IPS DF 19.7 (cell line): Measurements from ENCODE around the gene CPXCR1.
"Not testable (repeated sequence)": the region's sequence is repeated elsewhere in the genome, so short reads cannot be mapped to it uniquely, and the experiment has no call there.

Source experiments
- DNase-seq: peaks from one replicate; pipeline ENCODE4 v3.0.0-alpha.2; 2013; ENCODE audit warnings: low read depth, low spot score

The CPXCR1 gene

DNA sequence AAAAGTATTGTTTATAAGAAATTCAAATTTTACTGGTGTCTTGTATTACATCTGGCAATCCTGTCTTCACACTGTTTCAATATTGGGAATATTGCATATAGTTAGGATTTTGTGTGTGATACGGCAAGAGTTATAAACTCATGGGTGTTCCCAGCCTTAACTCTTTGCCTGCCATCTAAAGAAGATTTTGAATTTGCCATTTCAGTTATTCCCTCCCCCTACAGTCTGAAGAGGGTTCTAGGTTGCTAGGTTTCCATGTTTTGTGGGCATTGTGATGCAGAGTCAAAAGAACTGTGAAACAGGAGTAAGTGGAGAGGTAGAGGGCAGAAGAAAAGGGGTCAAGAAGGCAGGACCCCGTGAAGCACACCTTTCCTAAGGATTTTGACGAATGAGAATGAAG, at the start of gene CPXCR1:
Gene CPXCR1 (plus strand): TSS at position 301 of the 400 bp plus-strand sequence. CDS start 6,190 bp downstream, outside the sequence.
- DNase-seq = no peak

- no peak for DNase-seq
Measured at GRCh38 chrX:88735835-88736234, 11.2 kb upstream of the CPXCR1 start.

DNA sequence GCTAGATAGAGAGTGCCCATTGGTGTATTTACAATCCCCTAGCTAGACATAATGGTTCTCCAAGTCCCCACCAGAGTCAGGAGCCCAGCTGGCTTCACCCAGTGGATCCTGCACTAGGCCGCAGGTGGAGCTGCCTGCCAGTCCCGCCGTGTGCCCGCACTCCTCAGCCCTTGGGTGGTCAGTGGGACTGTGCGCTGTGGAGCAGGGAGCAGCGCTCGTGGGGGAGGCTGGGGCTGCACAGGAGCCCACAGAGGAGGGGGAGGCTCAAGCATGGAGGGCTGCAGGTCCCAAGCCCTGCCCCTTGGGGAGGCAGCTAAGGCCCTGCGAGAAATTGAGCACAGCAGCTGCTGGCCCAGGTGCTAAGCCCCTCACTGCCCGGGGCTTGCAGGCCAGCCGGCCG, 810 bp upstream of the CPXCR1 start:
- not testable (repeated sequence) for DNase-seq

- DNase-seq = not testable (repeated sequence)
Measured at GRCh38 chrX:88752339-88752738, 5.3 kb downstream of the CPXCR1 start.

- no peak for DNase-seq
Measured at GRCh38 chrX:88789825-88790224, 42.8 kb downstream of the CPXCR1 start.
